ENCODE data around the gene CERS5.

DNA sequence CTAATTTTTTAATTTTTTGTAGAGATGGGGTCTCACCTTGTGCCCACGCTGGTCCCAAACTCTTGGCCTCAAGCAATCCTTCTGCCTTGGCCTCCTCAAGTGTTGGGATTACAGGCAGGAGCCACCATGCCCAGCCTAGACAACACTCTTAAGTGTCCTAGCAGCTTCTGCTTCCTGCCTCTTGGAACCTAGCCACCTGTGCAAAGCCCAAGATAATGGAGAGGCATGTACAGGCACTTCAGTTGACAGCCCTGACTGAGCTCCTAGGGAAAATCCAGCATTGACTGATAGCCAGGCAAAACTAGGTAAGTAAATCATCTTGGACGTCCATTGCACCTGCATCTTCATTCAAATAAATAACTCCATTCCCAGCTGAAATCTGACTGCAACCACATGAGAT, 39.6 kb downstream of the CERS5 start:
- no peak for TF ChIP-seq SUZ12 (IDR thresholded peaks at IDR 0.05; ENCODE audit: extremely low read depth, insufficient read depth, insufficient read length)
- no peak for TF ChIP-seq YY1 (IDR thresholded peaks at IDR 0.05; ENCODE audit: insufficient read depth, insufficient read length)

All from NT2/D1 (cell line).